Fibroblast of villous mesenchyme (primary cell): Measurements from ENCODE around the gene CCDC126. TPM values are rescaled to one million over a fixed set of nuclear protein-coding genes. Genes with fewer than 3 reads are reported as not detected.

Source experiments
- DNase-seq: peaks from one replicate; pipeline ENCODE4 v3.0.0-alpha.2; 2010; ENCODE audit warnings: low read depth
- H3K4me3 ChIP-seq: 2 replicates; pipeline ENCODE4 v1.5.1; 2011; ENCODE audit warnings: low read depth, mild to moderate bottlenecking, low read length
- CTCF ChIP-seq: IDR thresholded peaks from 2 replicates; pipeline ENCODE4 v1.5.1; 2012; ENCODE audit warnings: low read depth, mild to moderate bottlenecking, low read length; ENCODE audit not compliant: insufficient read depth
- small RNA-seq: library from RNA; depleted of rRNA; stranded (forward); fragments of <200 nt; gene quantifications from one replicate; pipeline ENCODE3, GENCODE V24; 2012
- total RNA-seq: library from RNA; depleted of rRNA; stranded (reverse); fragments of >200 nt; gene quantifications from 2 replicates; pipeline ENCODE4 v1.2.3, GENCODE V29; 2012

CCDC126 gene
- total RNA-seq, 1 donor = 15.5 TPM

GRCh38 chr7:23691320-23691719, 94.1 kb downstream of the CCDC126 start:
- no peak for TF ChIP-seq CTCF
- no peak for DNase-seq
- H3K4me3 ChIP-seq = no peak overlapping the region

GRCh38 chr7:23693224-23693623, 96.0 kb downstream of the CCDC126 start:
- no peak for DNase-seq
- no peak for TF ChIP-seq CTCF
- no peak overlapping the region for H3K4me3 ChIP-seq

Small RNAs within 50 kb of the gene (small RNA-seq; reads per million reads assigned to genes)
- gene AC006026.2 = not detected

Other genes starting within 250 kb of the CCDC126 start
- 9.1 and 12.2 TPM in 2 replicates for gene IGF2BP3, start 126.9 kb upstream of the CCDC126 start, total RNA-seq
- gene TRA2A, start 65.4 kb upstream of the CCDC126 start, total RNA-seq = 21.3 and 45.8 TPM in 2 replicates
- 0.43 and 0.64 TPM in 2 replicates for gene FAM221A, start 82.8 kb downstream of the CCDC126 start, total RNA-seq
- not detected in 2 replicates for gene STK31, start 112.8 kb downstream of the CCDC126 start, total RNA-seq